ENCODE data around the gene ZDHHC13. TPM values are rescaled to one million over a fixed set of nuclear protein-coding genes. Genes with fewer than 3 reads are reported as not detected.

Gene ZDHHC13
- total and polyA plus RNA-seq, 10 of the 15 experiments (the other 5 are each of a cell fraction or from before 2014, with no cell fraction given), result 8.5 to 34.2 (median 20.4) TPM

DNA sequence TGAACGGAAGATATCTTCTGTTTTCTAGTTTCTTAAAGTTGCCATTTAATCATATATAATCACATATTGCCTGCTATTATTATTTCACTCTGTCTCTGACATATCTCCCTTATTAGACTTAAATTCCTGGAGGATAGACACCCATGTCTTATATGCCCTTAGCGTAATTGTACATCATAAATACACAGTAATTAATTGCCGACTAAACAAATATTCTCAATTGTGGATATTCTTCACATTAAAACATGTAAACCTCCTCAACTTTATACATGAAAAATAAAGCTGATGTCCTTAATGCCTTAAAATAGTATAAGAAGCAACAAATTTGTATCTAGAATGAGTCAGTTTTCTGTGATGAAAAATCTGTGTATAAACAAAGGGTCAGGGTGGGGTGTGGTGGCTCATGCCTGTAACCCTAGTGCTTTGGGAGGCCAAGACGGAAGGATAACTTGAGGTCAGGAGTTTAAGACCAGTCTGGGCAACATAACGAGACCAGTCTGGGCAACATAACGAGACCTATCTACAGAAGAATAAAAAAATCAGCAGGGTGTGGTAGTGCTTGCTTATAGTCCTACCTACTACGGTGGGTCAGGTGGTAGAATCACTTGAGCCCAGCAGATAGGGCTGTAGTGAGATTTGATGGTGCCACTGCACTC is 6.1 kb downstream of the ZDHHC13 start:
- 99% methylated on average over 7 of the region's 7 CpGs for WGBS (ENCODE audit: insufficient coverage, insufficient replicate concordance, low lambda C conversion rate, missing lambda C conversion rate)
- peaks cover 38% of the 10 kb centered on the region for H3K79me2 ChIP-seq (ENCODE audit: control insufficient read depth, insufficient read depth, low read length)
- H3K4me2 ChIP-seq (ENCODE audit: control insufficient read depth, insufficient read depth), result no peak overlapping the region
- ChIA-PET SMC1A (ENCODE audit: uncharacterized antibody, unreplicated experiment) (interaction anchor here (0.6 to 1.8 kb wide), 8 partner anchors 10 to 306 kb away, joined by 3 to 6 read pairs (median 3); no protein-coding TSS in a partner anchor), CTCF (interaction anchor here (0.5 to 1.9 kb wide), 7 partner anchors 14 to 308 kb away, joined by 3 to 20 read pairs (median 4); no protein-coding TSS in a partner anchor), POLR2A (interaction anchor here (0.6 to 1.1 kb wide), 2 partner anchors 24 to 128 kb away, joined by 3 read pairs; no protein-coding TSS in a partner anchor), RAD21 (ENCODE audit: unreplicated experiment) (no interaction called here)
- no peaks in the 10 kb centered on the region; the same call in 2 of the 3 replicates for H3K9me3 ChIP-seq (replicated peaks; ENCODE audit: control insufficient read depth, insufficient read depth, low read length)
- H3K4me3 ChIP-seq, result no peak overlapping the region
- H2AFZ ChIP-seq (ENCODE audit: control insufficient read depth, low read depth, low read length), result no peak overlapping the region
- FAIRE-seq (no peak), ATAC-seq (no peak), DNase-seq (ENCODE audit: low read depth, low spot score) (no peak)
- in situ Hi-C loops (cut with MboI), result no loop called here
- H3K27ac ChIP-seq (ENCODE audit: control insufficient read depth, insufficient read depth), result no peak overlapping the region
- no peak overlapping the region for H3K9ac ChIP-seq (ENCODE audit: control insufficient read depth, insufficient read depth, low read length)
- no peaks in the 10 kb centered on the region for H4K20me1 ChIP-seq (ENCODE audit: control insufficient read depth, insufficient read depth)
- H3K4me1 ChIP-seq (ENCODE audit: control insufficient read depth, insufficient read depth, low read length), result peaks cover 8% of the 10 kb centered on the region
- no TSS peak for BruUV-seq (replicated peaks)
- H3K36me3 ChIP-seq (ENCODE audit: control insufficient read depth in 2 of 2, insufficient read depth in 2 of 2, low read length in 1 of 2), result peaks cover 0 to 20% of the 10 kb centered on the region in 2 experiments; a peak in 3 of 4 replicates
- TF ChIP-seq RELA (IDR thresholded peaks at IDR 0.05; ENCODE audit: borderline replicate concordance, partially characterized antibody) (no peak), RUNX3 (IDR thresholded peaks at IDR 0.05; ENCODE audit: low read length) (no peak), MTA2 (IDR thresholded peaks at IDR 0.05; ENCODE audit: low read depth) (no peak), POLR2A (IDR thresholded peaks at IDR 0.05; ENCODE audit: low read depth, low read length) (no peak), CHD4 (IDR thresholded peaks at IDR 0.05) (no peak), ETV6 (conservative IDR thresholded peaks at IDR 0.05 in 1 of 2, IDR thresholded peaks at IDR 0.05 in 1 of 2; ENCODE audit: borderline replicate concordance in 1 of 2, low read depth in 1 of 2) (no peak), CREB1 (IDR thresholded peaks at IDR 0.05; ENCODE audit: low read depth) (no peak)
- TF ChIP-seq, protein P1, sequence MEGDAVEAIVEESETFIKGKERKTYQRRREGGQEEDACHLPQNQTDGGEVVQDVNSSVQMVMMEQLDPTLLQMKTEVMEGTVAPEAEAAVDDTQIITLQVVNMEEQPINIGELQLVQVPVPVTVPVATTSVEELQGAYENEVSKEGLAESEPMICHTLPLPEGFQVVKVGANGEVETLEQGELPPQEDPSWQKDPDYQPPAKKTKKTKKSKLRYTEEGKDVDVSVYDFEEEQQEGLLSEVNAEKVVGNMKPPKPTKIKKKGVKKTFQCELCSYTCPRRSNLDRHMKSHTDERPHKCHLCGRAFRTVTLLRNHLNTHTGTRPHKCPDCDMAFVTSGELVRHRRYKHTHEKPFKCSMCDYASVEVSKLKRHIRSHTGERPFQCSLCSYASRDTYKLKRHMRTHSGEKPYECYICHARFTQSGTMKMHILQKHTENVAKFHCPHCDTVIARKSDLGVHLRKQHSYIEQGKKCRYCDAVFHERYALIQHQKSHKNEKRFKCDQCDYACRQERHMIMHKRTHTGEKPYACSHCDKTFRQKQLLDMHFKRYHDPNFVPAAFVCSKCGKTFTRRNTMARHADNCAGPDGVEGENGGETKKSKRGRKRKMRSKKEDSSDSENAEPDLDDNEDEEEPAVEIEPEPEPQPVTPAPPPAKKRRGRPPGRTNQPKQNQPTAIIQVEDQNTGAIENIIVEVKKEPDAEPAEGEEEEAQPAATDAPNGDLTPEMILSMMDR (IDR thresholded peaks at IDR 0.05 in 2 of 3, conservative IDR thresholded peaks at IDR 0.05 in 1 of 3; ENCODE audit: control insufficient read depth in 2 of 3, extremely low read depth in 1 of 3, insufficient read depth in 1 of 3, low read depth in 3 of 3, low read length in 3 of 3), result no peak
- TF ChIP-seq, protein P2, sequence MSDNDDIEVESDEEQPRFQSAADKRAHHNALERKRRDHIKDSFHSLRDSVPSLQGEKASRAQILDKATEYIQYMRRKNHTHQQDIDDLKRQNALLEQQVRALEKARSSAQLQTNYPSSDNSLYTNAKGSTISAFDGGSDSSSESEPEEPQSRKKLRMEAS (IDR thresholded peaks at IDR 0.05; ENCODE audit: low read depth, low read length), result no peak
- TF ChIP-seq, protein P3, sequence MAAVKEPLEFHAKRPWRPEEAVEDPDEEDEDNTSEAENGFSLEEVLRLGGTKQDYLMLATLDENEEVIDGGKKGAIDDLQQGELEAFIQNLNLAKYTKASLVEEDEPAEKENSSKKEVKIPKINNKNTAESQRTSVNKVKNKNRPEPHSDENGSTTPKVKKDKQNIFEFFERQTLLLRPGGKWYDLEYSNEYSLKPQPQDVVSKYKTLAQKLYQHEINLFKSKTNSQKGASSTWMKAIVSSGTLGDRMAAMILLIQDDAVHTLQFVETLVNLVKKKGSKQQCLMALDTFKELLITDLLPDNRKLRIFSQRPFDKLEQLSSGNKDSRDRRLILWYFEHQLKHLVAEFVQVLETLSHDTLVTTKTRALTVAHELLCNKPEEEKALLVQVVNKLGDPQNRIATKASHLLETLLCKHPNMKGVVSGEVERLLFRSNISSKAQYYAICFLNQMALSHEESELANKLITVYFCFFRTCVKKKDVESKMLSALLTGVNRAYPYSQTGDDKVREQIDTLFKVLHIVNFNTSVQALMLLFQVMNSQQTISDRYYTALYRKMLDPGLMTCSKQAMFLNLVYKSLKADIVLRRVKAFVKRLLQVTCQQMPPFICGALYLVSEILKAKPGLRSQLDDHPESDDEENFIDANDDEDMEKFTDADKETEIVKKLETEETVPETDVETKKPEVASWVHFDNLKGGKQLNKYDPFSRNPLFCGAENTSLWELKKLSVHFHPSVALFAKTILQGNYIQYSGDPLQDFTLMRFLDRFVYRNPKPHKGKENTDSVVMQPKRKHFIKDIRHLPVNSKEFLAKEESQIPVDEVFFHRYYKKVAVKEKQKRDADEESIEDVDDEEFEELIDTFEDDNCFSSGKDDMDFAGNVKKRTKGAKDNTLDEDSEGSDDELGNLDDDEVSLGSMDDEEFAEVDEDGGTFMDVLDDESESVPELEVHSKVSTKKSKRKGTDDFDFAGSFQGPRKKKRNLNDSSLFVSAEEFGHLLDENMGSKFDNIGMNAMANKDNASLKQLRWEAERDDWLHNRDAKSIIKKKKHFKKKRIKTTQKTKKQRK (IDR thresholded peaks at IDR 0.05; ENCODE audit: low read depth, low read length), result no peak
- TF ChIP-seq, protein P4, sequence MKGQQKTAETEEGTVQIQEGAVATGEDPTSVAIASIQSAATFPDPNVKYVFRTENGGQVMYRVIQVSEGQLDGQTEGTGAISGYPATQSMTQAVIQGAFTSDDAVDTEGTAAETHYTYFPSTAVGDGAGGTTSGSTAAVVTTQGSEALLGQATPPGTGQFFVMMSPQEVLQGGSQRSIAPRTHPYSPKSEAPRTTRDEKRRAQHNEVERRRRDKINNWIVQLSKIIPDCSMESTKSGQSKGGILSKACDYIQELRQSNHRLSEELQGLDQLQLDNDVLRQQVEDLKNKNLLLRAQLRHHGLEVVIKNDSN (IDR thresholded peaks at IDR 0.05; ENCODE audit: borderline replicate concordance, extremely low read length, insufficient read depth, low read depth, low read length), result no peak
- intact Hi-C loops (cut with micrococcal nuclease; ENCODE audit: unreplicated experiment), result no loop called here
- no peaks in the 10 kb centered on the region for H3K27me3 ChIP-seq (replicated peaks in 1 of 2; ENCODE audit: control insufficient read depth in 2 of 2, insufficient read depth in 2 of 2, low read length in 1 of 2)
